Muscle layer of colon (tissue), 2 donors: ENCODE measurements around the gene HECTD2.
"Not testable (repeated sequence)": the region's sequence is repeated elsewhere in the genome, so short reads cannot be mapped to it uniquely, and the experiment has no call there.

Experiments
- H3K27ac ChIP-seq: one replicate; pipeline ENCODE4 v1.7.0; 2013; ENCODE audit warnings: low read depth, mild to moderate bottlenecking, low read length, moderate library complexity
- H3K27me3 ChIP-seq, 2 donors: one replicate each; pipeline ENCODE4 v1.7.0; 2013; ENCODE audit warnings: low read length in 2 of 2, mild to moderate bottlenecking in 2 of 2; ENCODE audit not compliant: insufficient read depth in 2 of 2, control insufficient read depth in 1 of 2
- H3K36me3 ChIP-seq: one replicate; pipeline ENCODE4 v1.7.0; 2013; ENCODE audit warnings: mild to moderate bottlenecking, low read length; ENCODE audit not compliant: insufficient read depth
- H3K4me1 ChIP-seq: one replicate; pipeline ENCODE4 v1.7.0; 2013; ENCODE audit warnings: mild to moderate bottlenecking, low read length; ENCODE audit not compliant: insufficient read depth
- H3K4me3 ChIP-seq, 2 donors: one replicate each; pipeline ENCODE4 v1.7.0; 2013; ENCODE audit warnings: low read length in 2 of 2, low read depth in 1 of 2, mild to moderate bottlenecking in 1 of 2, moderate library complexity in 1 of 2
- H3K9ac ChIP-seq: one replicate; pipeline ENCODE4 v1.7.0; 2013; ENCODE audit warnings: low read length
- H3K9me3 ChIP-seq: one replicate; pipeline ENCODE4 v1.7.0; 2013; ENCODE audit warnings: mild to moderate bottlenecking, low read length
- donor health status: abdominal sarcoma.
- donor health status: Adenocarcinoma of cecum.

HECTD2 gene

DNA sequence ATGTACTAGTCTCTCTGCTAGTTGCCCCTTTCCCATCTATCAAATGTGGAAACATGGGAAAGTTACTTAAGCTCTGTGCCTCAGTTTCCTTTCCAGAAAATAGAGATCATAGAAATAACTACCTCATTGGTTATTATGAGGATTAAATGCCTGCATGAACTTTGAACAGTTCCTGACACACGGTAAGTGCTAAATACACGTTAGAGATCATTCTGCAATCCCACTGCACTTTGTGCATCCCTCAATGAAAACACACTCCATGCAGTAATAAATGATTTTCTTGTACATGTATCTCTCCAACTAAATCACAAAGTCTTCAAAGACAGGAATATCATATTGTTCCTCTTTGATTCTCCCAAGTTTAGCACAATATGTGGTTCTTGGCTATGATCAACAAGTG is 149.6 kb downstream of the HECTD2 start:
- Histone ChIP-seq H3K27ac (no peak overlapping the region), H3K4me1 (peaks cover 10% of the 10 kb centered on the region), H3K27me3 (no peaks in the 10 kb centered on the region), H3K36me3 (no peaks in the 10 kb centered on the region), H3K4me3 (no peak overlapping the region), H3K9me3 (no peaks in the 10 kb centered on the region), H3K9ac (no peak overlapping the region)

DNA sequence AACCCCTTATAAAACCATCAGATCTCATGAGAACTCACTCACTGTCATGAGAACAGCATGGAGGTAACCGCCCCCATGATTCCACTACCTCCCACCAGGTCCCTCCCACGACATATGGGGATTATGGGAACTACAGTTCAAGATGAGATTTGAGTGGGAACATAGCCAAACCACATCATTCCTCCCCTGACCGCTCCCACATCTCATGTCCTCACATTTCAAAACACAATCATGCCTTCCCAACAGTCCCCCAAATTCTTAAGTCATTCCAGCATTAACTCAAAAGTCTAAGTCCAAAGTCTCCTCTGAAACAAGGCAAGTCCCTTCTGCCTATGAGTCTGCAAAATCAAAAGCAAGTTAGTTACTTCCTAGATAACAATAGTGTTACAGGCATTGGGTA is 150.7 kb downstream of the HECTD2 start:
- not testable (repeated sequence) for H3K27me3 ChIP-seq, H3K27ac ChIP-seq, H3K4me3 ChIP-seq, H3K4me1 ChIP-seq, H3K36me3 ChIP-seq, H3K9ac ChIP-seq, H3K9me3 ChIP-seq

DNA sequence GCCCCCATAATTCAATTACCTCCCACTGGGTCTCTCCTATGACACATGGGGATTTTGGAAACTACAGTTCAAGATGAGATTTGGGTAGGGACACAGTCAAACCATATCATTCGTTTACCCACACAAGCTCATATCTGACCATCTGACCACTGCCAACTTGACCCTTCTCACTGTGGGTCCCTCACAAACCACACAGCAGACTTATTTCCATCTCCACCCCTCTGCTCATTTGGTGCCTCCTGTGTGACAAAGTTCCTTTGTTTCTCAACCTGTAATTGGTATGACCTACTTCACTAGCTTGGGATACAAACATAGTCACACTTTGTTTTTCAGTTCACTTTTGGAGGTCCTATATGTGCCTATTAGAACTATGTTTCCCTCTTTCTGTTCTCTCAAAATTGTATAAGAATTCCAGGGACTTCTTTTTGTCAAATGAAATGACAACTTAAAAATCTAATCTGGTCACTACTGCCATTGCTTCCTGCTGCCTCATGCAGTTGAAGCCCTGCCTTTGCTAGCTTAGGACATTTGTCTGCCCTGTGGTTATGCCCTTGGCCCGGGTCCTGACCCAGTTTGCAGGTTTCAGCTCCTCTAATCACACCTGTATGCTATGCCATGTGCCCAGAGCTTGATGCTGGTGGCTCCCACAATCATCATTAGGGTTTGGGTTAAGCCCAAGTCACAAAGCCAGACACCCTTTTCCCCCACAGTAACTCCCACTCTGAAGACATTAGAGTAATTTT is 152.9 kb downstream of the HECTD2 start:
- H3K9me3 ChIP-seq: no peaks in the 10 kb centered on the region
- H3K27me3 ChIP-seq: no peaks in the 10 kb centered on the region
- no peak overlapping the region for H3K27ac ChIP-seq
- H3K4me3 ChIP-seq: no peak overlapping the region
- H3K4me1 ChIP-seq: peaks cover 10% of the 10 kb centered on the region
- H3K36me3 ChIP-seq: no peaks in the 10 kb centered on the region
- H3K9ac ChIP-seq: no peak overlapping the region

DNA sequence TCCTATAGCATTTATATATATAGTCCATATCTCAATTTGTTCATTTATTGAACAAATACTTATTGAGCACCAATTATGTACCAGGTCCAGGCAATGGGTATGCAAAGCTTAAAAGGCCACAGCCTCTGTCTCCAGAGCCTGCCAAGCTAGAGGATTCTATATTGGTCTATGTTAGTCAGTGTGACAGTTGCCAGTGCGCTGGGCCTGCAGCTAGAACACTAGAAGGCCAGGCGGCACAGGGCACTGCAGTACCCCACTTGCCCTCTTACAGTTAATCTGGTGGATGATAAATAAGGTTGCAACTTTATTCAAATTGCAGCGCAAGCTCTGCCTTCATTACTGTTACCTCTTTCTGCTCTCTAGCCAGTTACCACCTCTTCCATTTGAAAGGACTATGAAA is 153.9 kb downstream of the HECTD2 start:
- H3K4me3 ChIP-seq: no peak overlapping the region
- no peaks in the 10 kb centered on the region for H3K9me3 ChIP-seq
- no peak overlapping the region for H3K9ac ChIP-seq
- no peaks in the 10 kb centered on the region for H3K36me3 ChIP-seq
- no peak overlapping the region for H3K27ac ChIP-seq
- no peaks in the 10 kb centered on the region for H3K27me3 ChIP-seq
- H3K4me1 ChIP-seq: peaks cover 10% of the 10 kb centered on the region
